Keratinocyte (primary cell): ENCODE measurements around the gene EYS. TPM values are rescaled to one million over a fixed set of nuclear protein-coding genes. Genes with fewer than 3 reads are reported as not detected.

Experiments
- DNase-seq: peaks from one replicate; pipeline ENCODE4 v3.0.0-alpha.2; 2011; ENCODE audit warnings: low read depth, missing footprints, low spot score
- FAIRE-seq: peaks from 2 replicates; lab custom pipeline; 2011; peaks lifted over from hg19 to GRCh38; lab: Jason Lieb, UNC
- H2AFZ ChIP-seq: 2 replicates; pipeline ENCODE4 v1.6.0; 2012; ENCODE audit warnings: low read length, control low read depth, inconsistent platforms; ENCODE audit not compliant: control insufficient read depth
- H3K27ac ChIP-seq: 2 replicates; pipeline ENCODE4 v1.5.1; 2011; ENCODE audit warnings: low read length; ENCODE audit not compliant: control insufficient read depth, insufficient read depth
- H3K27me3 ChIP-seq: 3 replicates; pipeline ENCODE4 v1.6.0; 2011; ENCODE audit warnings: low read length; ENCODE audit not compliant: control insufficient read depth, insufficient read depth; ENCODE audit errors: extremely low read depth
- H3K36me3 ChIP-seq, 2 experiments: 2 replicates in 1 of 2; 3 replicates in 1 of 2; pipeline ENCODE4 v1.5.1; 2011; ENCODE audit warnings: low read length in 2 of 2, mild to moderate bottlenecking in 1 of 2; ENCODE audit not compliant: control insufficient read depth in 2 of 2, insufficient read depth in 2 of 2; ENCODE audit errors: extremely low read depth in 1 of 2
- H3K4me1 ChIP-seq: 3 replicates; pipeline ENCODE4 v1.5.1; 2011; ENCODE audit warnings: low read length; ENCODE audit not compliant: control insufficient read depth, insufficient read depth; ENCODE audit errors: extremely low read depth
- H3K4me2 ChIP-seq: 3 replicates; pipeline ENCODE4 v1.6.0; 2011; ENCODE audit warnings: low read depth, low read length; ENCODE audit not compliant: control insufficient read depth, insufficient read depth; ENCODE audit errors: extremely low read depth
- H3K4me3 ChIP-seq, 3 experiments: fragments of 200-600 bp in 1 of 3; sonication (generic) in 1 of 3; 2 replicates in 2 of 3; 3 replicates in 1 of 3; pipeline ENCODE4 v1.5.1; 2011 to 2016; ENCODE audit warnings: low read length in 3 of 3, mild to moderate bottlenecking in 3 of 3, control low read depth in 2 of 3, inconsistent platforms in 1 of 3, low read depth in 1 of 3, mixed read lengths in 1 of 3, mixed run types in 1 of 3, moderate library complexity in 1 of 3; ENCODE audit not compliant: control insufficient read depth in 2 of 3, insufficient read depth in 2 of 3; ENCODE audit errors: extremely low read depth in 1 of 3
- H3K79me2 ChIP-seq: 2 replicates; pipeline ENCODE4 v1.6.0; 2012; ENCODE audit warnings: low read length; ENCODE audit not compliant: control insufficient read depth, insufficient read depth
- H3K9ac ChIP-seq: 3 replicates; pipeline ENCODE4 v1.6.0; 2011; ENCODE audit warnings: low read length; ENCODE audit not compliant: control insufficient read depth, insufficient read depth; ENCODE audit errors: extremely low read depth
- H3K9me1 ChIP-seq: 3 replicates; pipeline ENCODE4 v1.6.0; 2011; ENCODE audit warnings: low read length; ENCODE audit not compliant: control insufficient read depth, insufficient read depth; ENCODE audit errors: extremely low read depth
- H3K9me3 ChIP-seq: 2 replicates; pipeline ENCODE4 v1.5.1; 2012; ENCODE audit warnings: low read depth, low read length; ENCODE audit not compliant: control insufficient read depth
- H4K20me1 ChIP-seq: 3 replicates; pipeline ENCODE4 v1.6.0; 2011; ENCODE audit warnings: low read length; ENCODE audit not compliant: control insufficient read depth, insufficient read depth; ENCODE audit errors: extremely low read depth
- EZH2 ChIP-seq: IDR thresholded peaks from one replicate; pipeline ENCODE4 v1.6.1; 2012; ENCODE audit warnings: inconsistent platforms, mild to moderate bottlenecking, low read length, moderate library complexity
- dilution Hi-C: fragments of 300-500 bp; cut with MboI; formaldehyde crosslinking; loops from one replicate; pipeline ENCODE4 v1.7.0; 2020; ENCODE audit warnings: low sequenced_read_pairs; ENCODE audit not compliant: extremely low pct_ligation_motif_present
- polyA plus RNA-seq, 5 experiments: library from polyadenylated mRNA; depleted of rRNA in 3 of 5; stranded (reverse) in 3 of 5; stranded (forward) in 1 of 5; unstranded in 1 of 5; fragments of >200 nt; gene quantifications; 1 replicate in 1 of 5; 2 replicates in 3 of 5; 3 replicates in 1 of 5; pipeline versions ENCODE4 v1.2.1 to v1.2.3, GENCODE V29; 2011 to 2012; ENCODE audit warnings: missing spikeins in 2 of 5, low read depth in 1 of 5, low replicate concordance in 1 of 5
- TF ChIP-seq, protein P1 (sequence below), 3 experiments: IDR thresholded peaks in 1 of 3; conservative IDR thresholded peaks in 1 of 3; optimal IDR thresholded peaks in 1 of 3; 2 replicates in 2 of 3; 3 replicates in 1 of 3; pipeline versions ENCODE3 to v1.5.1; 2011; ENCODE audit warnings: low read length in 3 of 3, mild to moderate bottlenecking in 3 of 3, moderate library complexity in 2 of 3, control low read depth in 1 of 3, inconsistent platforms in 1 of 3; ENCODE audit not compliant: insufficient read depth in 2 of 3; ENCODE audit errors: extremely low read depth in 1 of 3

EYS gene
- polyA plus RNA-seq, 1 donor (not counting 4 experiments of a cell fraction or from before 2014, with no cell fraction given), result 0.34 TPM

DNA sequence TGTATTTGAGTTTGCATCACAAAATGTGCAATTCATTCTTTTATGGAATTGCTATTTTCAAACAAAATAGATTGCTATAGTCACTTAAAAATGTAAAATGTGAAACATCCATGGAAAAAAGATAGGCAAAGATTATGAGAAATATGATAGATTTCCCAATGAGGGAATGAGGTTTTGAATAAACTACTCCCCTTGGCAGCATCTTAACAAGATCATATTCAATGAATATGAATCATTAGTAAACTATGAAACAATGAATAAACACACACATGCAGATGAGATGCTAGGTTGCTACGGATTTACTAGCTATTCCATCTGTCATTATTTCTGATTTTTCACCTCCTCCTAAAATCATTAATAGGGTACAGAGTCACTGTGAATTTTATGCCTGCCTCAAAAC, 1669.6 kb downstream of the EYS start:
- no peaks in the 10 kb centered on the region for H3K9me3 ChIP-seq
- no peak for FAIRE-seq

DNA sequence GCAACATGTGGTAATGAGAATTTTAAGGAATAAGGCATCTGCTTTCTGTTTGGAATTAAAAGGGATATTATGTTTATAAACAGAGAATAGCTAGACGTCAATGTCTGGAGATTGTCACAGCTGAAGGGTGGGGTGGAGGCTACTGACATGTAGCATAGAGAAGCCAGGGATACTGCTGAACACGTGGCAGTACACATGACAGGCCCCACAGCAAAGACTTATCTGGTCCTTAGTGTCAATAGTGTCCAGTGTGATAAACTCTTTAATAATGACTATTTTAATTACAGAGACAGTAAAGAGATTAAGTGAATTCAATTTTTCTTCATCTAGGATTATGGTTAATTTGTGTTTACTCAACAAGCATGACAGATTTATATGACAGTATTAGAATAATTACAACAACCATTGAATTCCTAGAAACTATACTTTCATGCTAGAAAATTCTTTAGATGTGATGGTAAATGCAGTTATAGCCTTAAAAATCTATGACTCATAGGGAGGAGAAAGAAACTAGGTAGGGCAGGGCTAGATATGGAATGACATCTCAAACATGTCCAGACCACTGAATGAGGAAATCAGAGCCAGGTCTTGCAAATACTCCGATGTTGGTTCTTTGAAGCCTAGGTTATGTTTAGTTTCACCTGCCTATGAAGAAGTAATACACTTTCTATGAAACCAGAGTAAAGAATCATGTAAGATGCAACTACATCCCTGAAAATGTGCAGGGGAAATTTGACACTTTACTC, 1671.9 kb downstream of the EYS start:
- Histone ChIP-seq H3K4me2 (peak overlapping the region; percentile 46), H3K4me3 (no peak overlapping the region), H3K36me3 (no peaks in the 10 kb centered on the region), H3K9ac (no peak overlapping the region), H3K27me3 (no peaks in the 10 kb centered on the region), H4K20me1 (no peaks in the 10 kb centered on the region), H3K9me3 (no peaks in the 10 kb centered on the region), H3K27ac (peak overlapping the region; percentile 60), H2AFZ (no peak overlapping the region), H3K79me2 (no peaks in the 10 kb centered on the region), H3K9me1 (no peaks in the 10 kb centered on the region), H3K4me1 (peaks cover 12% of the 10 kb centered on the region)
- TF ChIP-seq, protein P1, sequence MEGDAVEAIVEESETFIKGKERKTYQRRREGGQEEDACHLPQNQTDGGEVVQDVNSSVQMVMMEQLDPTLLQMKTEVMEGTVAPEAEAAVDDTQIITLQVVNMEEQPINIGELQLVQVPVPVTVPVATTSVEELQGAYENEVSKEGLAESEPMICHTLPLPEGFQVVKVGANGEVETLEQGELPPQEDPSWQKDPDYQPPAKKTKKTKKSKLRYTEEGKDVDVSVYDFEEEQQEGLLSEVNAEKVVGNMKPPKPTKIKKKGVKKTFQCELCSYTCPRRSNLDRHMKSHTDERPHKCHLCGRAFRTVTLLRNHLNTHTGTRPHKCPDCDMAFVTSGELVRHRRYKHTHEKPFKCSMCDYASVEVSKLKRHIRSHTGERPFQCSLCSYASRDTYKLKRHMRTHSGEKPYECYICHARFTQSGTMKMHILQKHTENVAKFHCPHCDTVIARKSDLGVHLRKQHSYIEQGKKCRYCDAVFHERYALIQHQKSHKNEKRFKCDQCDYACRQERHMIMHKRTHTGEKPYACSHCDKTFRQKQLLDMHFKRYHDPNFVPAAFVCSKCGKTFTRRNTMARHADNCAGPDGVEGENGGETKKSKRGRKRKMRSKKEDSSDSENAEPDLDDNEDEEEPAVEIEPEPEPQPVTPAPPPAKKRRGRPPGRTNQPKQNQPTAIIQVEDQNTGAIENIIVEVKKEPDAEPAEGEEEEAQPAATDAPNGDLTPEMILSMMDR (optimal IDR thresholded peaks at IDR 0.05 in 1 of 3, IDR thresholded peaks at IDR 0.05 in 1 of 3, conservative IDR thresholded peaks at IDR 0.05 in 1 of 3; ENCODE audit: extremely low read depth in 1 of 3, insufficient read depth in 2 of 3, low read length in 3 of 3), result no peak
- TF ChIP-seq EZH2, result no peak
- FAIRE-seq, result peak; percentile 77
- dilution Hi-C loops, result no loop called here
- DNase-seq, result peak; percentile 26

More for the DNA sequence above, 1669.6 kb downstream of the EYS start:
- TF ChIP-seq, protein P1 (optimal IDR thresholded peaks at IDR 0.05 in 1 of 3, IDR thresholded peaks at IDR 0.05 in 1 of 3, conservative IDR thresholded peaks at IDR 0.05 in 1 of 3; ENCODE audit: extremely low read depth in 1 of 3, insufficient read depth in 2 of 3, low read length in 3 of 3), result no peak
- no peak for TF ChIP-seq EZH2
- DNase-seq, result no peak
- Histone ChIP-seq H3K27ac (no peak overlapping the region), H2AFZ (no peak overlapping the region), H3K4me1 (peaks cover 12% of the 10 kb centered on the region), H3K9me1 (no peaks in the 10 kb centered on the region), H3K36me3 (no peaks in the 10 kb centered on the region), H3K9ac (no peak overlapping the region), H3K4me2 (no peak overlapping the region), H3K79me2 (no peaks in the 10 kb centered on the region), H3K27me3 (no peaks in the 10 kb centered on the region), H4K20me1 (no peaks in the 10 kb centered on the region), H3K4me3 (no peak overlapping the region)
- dilution Hi-C loops, result no loop called here
